Measurements from ENCODE around the gene ABCC8. TPM values are rescaled to one million over a fixed set of nuclear protein-coding genes. Genes with fewer than 3 reads are reported as not detected.

ABCC8 gene
- polyA plus RNA-seq, 3 donors = not detected

GRCh38 chr11:17430616-17431015, 46.0 kb downstream of the ABCC8 start:
- no peak overlapping the region for H3K9ac ChIP-seq (ENCODE audit: insufficient read depth, low read length, poor library complexity, severe bottlenecking)

GRCh38 chr11:17428925-17429324, 47.7 kb downstream of the ABCC8 start:
- intact Hi-C loops (cut with micrococcal nuclease) = no loop called here
- no peaks in the 10 kb centered on the region for H3K9me3 ChIP-seq (replicated peaks in 1 of 2; ENCODE audit: control insufficient read depth in 1 of 2, insufficient read depth in 1 of 2, low read length in 2 of 2)
- H3K36me3 Mint-ChIP-seq = no peaks in the 10 kb centered on the region
- no peaks in the 10 kb centered on the region for H3K4me1 ChIP-seq (ENCODE audit: control insufficient read depth in 1 of 2, insufficient read depth in 2 of 2, low read length in 2 of 2)
- no peak overlapping the region for H3K4me3 ChIP-seq (replicated peaks in 1 of 3; ENCODE audit: low read depth in 2 of 3, low read length in 3 of 3)
- no CpG with 5 or more reads among the region's 3 CpGs for WGBS (ENCODE audit: insufficient coverage)
- H3K27me3 Mint-ChIP-seq (ENCODE audit: low read depth in 3 of 3) = peaks cover 0 to 3% (median 2%) of the 10 kb centered on the region in 3 donors
- H3K27ac Mint-ChIP-seq = peak overlapping the region in 1 of 7 donors; percentile 53
- no peak overlapping the region for H3K4me3 Mint-ChIP-seq
- no peak for DNase-seq
- H4K20me1 ChIP-seq (ENCODE audit: insufficient read depth, low read length) = no peaks in the 10 kb centered on the region
- no peak for TF ChIP-seq CTCF (IDR thresholded peaks at IDR 0.05)
- no peak overlapping the region for H3K4me2 ChIP-seq (replicated peaks; ENCODE audit: extremely low read depth, low read length, poor library complexity, severe bottlenecking)
- H3K27ac ChIP-seq (ENCODE audit: low read depth in 1 of 2, low read length in 2 of 2) = no peak overlapping the region
- H3K9me3 Mint-ChIP-seq = no peaks in the 10 kb centered on the region
- no peak overlapping the region for H2AFZ ChIP-seq (ENCODE audit: insufficient read depth, low read depth, low read length, poor library complexity, severe bottlenecking)
- H3K27me3 ChIP-seq (ENCODE audit: control insufficient read depth in 2 of 2, insufficient read depth in 2 of 2, low read length in 2 of 2) = no peaks in the 10 kb centered on the region
- H3K79me2 ChIP-seq (ENCODE audit: insufficient read depth, low read length) = no peaks in the 10 kb centered on the region
- peaks cover 9% of the 10 kb centered on the region for H3K4me1 Mint-ChIP-seq
- no peak overlapping the region for H3K9ac ChIP-seq (ENCODE audit: insufficient read depth, low read length, poor library complexity, severe bottlenecking)
- H3K36me3 ChIP-seq (replicated peaks in 1 of 2; ENCODE audit: control insufficient read depth in 1 of 2, insufficient read depth in 2 of 2, low read length in 2 of 2) = no peaks in the 10 kb centered on the region

More at GRCh38 chr11:17430616-17431015, 46.0 kb downstream of the ABCC8 start:
- intact Hi-C loops (cut with micrococcal nuclease) = no loop called here
- no peak for DNase-seq
- no peak overlapping the region for H3K4me3 Mint-ChIP-seq
- Histone ChIP-seq H3K36me3 (replicated peaks in 1 of 2; ENCODE audit: control insufficient read depth in 1 of 2, insufficient read depth in 2 of 2, low read length in 2 of 2) (no peaks in the 10 kb centered on the region), H3K4me3 (replicated peaks in 1 of 3; ENCODE audit: low read depth in 2 of 3, low read length in 3 of 3) (no peak overlapping the region), H3K79me2 (ENCODE audit: insufficient read depth, low read length) (no peaks in the 10 kb centered on the region), H3K27me3 (ENCODE audit: control insufficient read depth in 2 of 2, insufficient read depth in 2 of 2, low read length in 2 of 2) (no peaks in the 10 kb centered on the region), H3K4me1 (ENCODE audit: control insufficient read depth in 1 of 2, insufficient read depth in 2 of 2, low read length in 2 of 2) (no peaks in the 10 kb centered on the region), H3K9me3 (replicated peaks in 1 of 2; ENCODE audit: control insufficient read depth in 1 of 2, insufficient read depth in 1 of 2, low read length in 2 of 2) (no peaks in the 10 kb centered on the region), H3K4me2 (replicated peaks; ENCODE audit: extremely low read depth, low read length, poor library complexity, severe bottlenecking) (no peak overlapping the region), H4K20me1 (ENCODE audit: insufficient read depth, low read length) (no peaks in the 10 kb centered on the region), H2AFZ (ENCODE audit: insufficient read depth, low read depth, low read length, poor library complexity, severe bottlenecking) (no peak overlapping the region), H3K27ac (ENCODE audit: low read depth in 1 of 2, low read length in 2 of 2) (no peak overlapping the region)
- no peaks in the 10 kb centered on the region for H3K36me3 Mint-ChIP-seq
- no peaks in the 10 kb centered on the region for H3K9me3 Mint-ChIP-seq
- no peak for TF ChIP-seq CTCF (IDR thresholded peaks at IDR 0.05)
- peak overlapping the region in 1 of 7 donors; percentile 63 for H3K27ac Mint-ChIP-seq
- peaks cover 9% of the 10 kb centered on the region for H3K4me1 Mint-ChIP-seq
- 100% methylated on average over 2 of the region's 13 CpGs for WGBS (ENCODE audit: insufficient coverage)
- peaks cover 0 to 5% (median 2%) of the 10 kb centered on the region in 3 donors for H3K27me3 Mint-ChIP-seq (ENCODE audit: low read depth in 3 of 3)

Data from CD14-positive monocyte (primary cell).